Measurements from ENCODE around the gene CEP41.

The CEP41 gene

DNA sequence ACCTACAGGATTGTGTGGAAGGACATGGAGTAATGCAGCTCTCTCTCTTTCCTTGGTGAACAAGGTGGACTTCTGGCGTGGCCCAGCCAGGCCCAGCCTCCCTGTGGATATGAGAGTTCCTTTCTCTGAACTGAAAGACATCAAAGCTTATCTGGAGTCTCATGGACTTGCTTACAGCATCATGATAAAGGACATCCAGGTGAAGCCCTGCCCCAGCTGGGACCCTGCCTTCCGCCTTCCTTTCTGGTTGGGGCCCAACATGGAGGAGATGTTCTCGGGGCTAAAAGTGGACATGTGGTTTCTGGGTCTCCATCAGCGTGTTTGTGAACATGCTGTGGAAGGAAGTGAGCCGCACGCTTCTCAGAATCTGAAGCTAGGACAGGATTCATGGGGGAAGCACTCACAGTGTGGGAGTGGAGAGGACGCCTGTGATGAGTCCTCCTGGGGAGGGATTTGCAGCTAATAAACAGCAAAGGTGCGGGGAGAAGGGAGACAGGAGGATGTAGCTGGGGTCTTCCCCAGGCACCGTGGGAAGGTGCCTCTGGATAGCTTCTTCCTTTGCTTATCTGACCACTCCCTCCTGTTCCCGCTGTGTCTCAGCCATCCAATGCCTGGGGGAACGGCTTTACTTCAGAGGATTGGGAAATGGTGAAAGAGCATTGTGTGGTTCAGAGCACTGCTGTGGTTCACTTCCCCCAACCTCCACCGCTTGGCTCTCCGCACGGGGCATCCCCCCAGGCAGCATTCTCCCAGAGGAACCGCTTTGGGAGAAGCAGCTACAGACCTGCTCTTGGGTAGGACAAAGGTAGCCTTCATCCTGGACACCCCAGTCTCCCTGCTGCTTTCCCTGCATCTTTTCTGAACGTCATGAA, 90.7 kb downstream of the CEP41 start:
- no peak for DNase-seq (ENCODE audit: low read depth)

DNA sequence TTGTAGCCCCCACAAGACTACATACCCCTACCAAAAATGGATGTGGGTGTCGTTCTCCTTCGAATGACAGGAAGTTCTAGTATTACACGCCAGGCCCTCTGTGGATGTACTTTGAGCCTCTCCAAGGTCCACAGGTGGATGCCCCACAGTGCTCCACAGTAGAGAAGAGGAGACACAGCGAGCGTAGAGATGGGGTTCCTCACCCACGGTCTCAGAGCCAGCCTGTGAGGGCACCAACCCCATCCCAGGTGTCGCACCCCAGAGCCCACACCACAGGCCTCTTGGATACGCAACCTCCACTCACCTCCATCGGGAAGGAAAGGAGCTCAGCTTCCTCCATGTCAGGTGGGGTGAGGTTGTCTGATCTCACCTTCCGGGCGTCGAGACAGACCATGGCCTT, 93.9 kb downstream of the CEP41 start:
- no peak for DNase-seq (ENCODE audit: low read depth)

- DNase-seq (ENCODE audit: low read depth) = no peak
Observed at GRCh38 chr7:130346177-130346905, 94.5 kb downstream of the CEP41 start.

DNA sequence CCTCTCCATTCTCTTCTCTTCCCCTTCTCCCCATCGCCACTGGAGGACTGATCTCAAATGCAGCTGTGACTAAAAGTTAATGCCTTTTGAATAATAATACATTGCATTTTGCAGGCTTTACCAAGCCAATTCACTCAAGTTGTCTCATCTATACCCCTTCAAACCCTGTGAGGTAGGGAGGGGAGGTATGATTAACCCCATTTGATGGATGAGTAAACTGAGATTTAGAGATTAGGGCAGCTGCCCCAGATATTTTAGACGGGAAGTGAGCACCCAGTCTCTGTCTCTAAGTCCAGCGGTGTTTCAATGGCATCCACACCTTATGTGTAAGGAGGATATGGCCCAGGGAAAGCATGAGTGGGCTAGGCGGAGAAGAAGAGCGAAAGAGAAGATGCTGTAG, 95.1 kb downstream of the CEP41 start:
- no peak for DNase-seq (ENCODE audit: low read depth)

DNA sequence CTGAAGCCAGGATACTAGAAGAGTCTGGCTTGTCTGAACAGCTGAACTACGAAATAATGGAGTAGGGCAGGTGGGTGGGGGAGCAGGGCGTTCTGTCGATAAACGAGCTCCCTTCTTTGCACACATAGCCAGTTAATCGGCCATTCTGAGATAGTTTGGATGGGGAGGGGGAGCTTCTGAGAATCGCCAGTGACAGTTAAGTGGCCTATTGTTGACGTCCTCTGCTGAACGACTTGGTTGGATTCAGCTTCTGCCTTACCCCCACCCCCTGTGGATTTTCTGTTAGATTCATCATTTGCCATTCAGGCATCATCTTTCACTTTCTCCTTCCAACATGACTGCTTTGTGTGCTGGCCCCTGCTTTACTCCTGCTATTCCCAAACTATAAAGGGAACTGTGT, 95.7 kb downstream of the CEP41 start:
- DNase-seq (ENCODE audit: low read depth) = no peak

DNA sequence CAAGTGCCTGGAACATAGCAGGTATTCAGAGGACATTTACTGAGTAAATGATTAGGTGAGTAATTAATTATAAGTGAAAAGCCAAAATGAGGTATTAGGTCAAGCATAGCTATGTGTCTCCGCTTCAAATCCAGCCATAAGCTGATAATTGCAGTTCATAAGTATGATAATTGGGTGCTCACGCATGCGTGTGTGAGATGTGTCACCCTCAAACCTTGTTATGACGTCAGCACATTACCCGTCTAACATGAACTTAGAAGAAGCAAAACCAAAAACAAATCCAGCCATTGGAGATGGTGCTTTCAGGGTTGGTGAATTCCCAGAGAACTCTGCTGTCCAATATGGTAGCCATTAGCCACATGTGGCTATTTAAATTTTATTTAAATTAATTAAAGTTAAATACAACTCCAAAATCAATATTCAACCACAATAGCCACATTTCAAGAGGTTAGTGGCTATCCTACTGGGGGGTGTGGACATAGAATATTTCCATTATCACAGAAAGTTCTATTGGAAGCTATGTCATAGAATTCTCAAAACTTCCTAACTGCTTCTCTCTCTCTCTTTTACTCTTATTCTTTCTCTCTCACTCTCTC, 96.4 kb downstream of the CEP41 start, which contains the start of gene CPA5:
Gene CPA5, plus strand, starts transcription at position 546 of the 596 bp plus-strand sequence. CDS start 1,670 bp downstream, outside the sequence.
- DNase-seq (ENCODE audit: low read depth) = no peak

Measured in stimulated activated CD8-positive, alpha-beta memory T cell treated with anti-CD3 and anti-CD28 coated beads, Interleukin-12 subunit alpha, Interleukin-12 subunit beta, amount 100 ng/mL, for 1 hour (primary cell).